ENCODE results near the gene GRM8.

GRM8 gene

DNA sequence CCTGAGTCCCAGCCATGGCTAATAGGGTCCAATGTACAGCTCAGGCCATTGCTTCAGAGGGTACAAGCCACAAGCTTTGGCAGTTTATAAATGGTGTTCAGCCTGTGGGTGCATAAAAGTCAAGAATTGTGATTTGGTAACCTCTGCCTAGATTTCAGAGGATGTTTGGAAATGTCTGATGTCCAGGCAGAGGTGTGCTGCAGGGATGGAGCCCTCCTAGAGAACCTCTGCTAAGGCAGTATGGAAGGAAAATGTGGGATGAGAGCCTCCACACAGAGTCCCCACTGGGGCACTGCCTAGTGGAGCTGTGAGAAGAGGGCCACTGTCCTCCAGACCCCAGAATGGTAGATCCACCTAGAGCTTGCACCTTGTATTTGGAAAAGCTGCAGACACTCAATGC, 779.9 kb downstream of the GRM8 start:
- no peak overlapping the region for H3K4me3 ChIP-seq (ENCODE audit: low read length, poor library complexity, severe bottlenecking)
- TF ChIP-seq, protein P1, sequence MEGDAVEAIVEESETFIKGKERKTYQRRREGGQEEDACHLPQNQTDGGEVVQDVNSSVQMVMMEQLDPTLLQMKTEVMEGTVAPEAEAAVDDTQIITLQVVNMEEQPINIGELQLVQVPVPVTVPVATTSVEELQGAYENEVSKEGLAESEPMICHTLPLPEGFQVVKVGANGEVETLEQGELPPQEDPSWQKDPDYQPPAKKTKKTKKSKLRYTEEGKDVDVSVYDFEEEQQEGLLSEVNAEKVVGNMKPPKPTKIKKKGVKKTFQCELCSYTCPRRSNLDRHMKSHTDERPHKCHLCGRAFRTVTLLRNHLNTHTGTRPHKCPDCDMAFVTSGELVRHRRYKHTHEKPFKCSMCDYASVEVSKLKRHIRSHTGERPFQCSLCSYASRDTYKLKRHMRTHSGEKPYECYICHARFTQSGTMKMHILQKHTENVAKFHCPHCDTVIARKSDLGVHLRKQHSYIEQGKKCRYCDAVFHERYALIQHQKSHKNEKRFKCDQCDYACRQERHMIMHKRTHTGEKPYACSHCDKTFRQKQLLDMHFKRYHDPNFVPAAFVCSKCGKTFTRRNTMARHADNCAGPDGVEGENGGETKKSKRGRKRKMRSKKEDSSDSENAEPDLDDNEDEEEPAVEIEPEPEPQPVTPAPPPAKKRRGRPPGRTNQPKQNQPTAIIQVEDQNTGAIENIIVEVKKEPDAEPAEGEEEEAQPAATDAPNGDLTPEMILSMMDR (conservative IDR thresholded peaks at IDR 0.05; ENCODE audit: low read length), result no peak
- no peak for TF ChIP-seq EZH2phosphoT487 (IDR thresholded peaks at IDR 0.05; ENCODE audit: borderline replicate concordance)

DNA sequence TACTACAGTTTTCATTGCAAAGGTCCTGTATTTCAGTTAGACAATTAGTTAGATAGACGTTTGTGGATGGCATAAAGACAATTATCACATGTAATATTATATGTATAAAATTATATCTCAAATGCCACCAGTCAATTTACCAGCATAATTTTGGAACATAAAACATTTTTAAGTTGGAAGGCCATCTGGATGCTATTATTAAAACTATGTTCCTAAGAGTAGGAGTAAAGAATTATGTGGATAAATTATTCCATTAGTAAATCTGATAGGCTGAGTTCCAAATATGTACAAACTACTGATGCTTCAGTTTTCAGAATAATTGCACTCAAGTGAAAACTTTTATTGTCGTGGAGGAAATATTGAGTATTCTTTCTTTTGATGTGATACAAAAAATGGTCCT, 790.3 kb downstream of the GRM8 start:
- TF ChIP-seq, protein P1 (conservative IDR thresholded peaks at IDR 0.05; ENCODE audit: low read length), result no peak
- TF ChIP-seq EZH2phosphoT487 (IDR thresholded peaks at IDR 0.05; ENCODE audit: borderline replicate concordance), result no peak
- no peaks in the 10 kb centered on the region for H3K9me3 ChIP-seq (ENCODE audit: insufficient read depth, low read depth, low read length)
- H2AFZ ChIP-seq (ENCODE audit: low read length), result no peak overlapping the region
- H3K9me2 ChIP-seq (replicated peaks; ENCODE audit: low read depth, low read length), result no peaks in the 10 kb centered on the region
- H4K20me1 ChIP-seq (ENCODE audit: insufficient read depth, low read length, poor library complexity, severe bottlenecking), result no peaks in the 10 kb centered on the region
- no peaks in the 10 kb centered on the region for H3K27me3 ChIP-seq (ENCODE audit: insufficient read depth, low read length, poor library complexity, severe bottlenecking)
- no peak overlapping the region for H3K4me3 ChIP-seq (ENCODE audit: low read length, poor library complexity, severe bottlenecking)
- H3K9ac ChIP-seq (ENCODE audit: low read depth, low read length, poor library complexity, severe bottlenecking), result no peak overlapping the region
- H3K4me2 ChIP-seq (ENCODE audit: low read depth, low read length, poor library complexity, severe bottlenecking), result no peak overlapping the region
- H3F3A ChIP-seq (ENCODE audit: low read depth), result no peaks in the 10 kb centered on the region
- no peaks in the 10 kb centered on the region for H3K79me2 ChIP-seq (ENCODE audit: insufficient read depth, low read length)
- H3K4me1 ChIP-seq (ENCODE audit: insufficient read depth, low read length, poor library complexity, severe bottlenecking), result no peaks in the 10 kb centered on the region
- no peaks in the 10 kb centered on the region for H3K36me3 ChIP-seq (ENCODE audit: insufficient read depth, low read length)

More for the DNA sequence above, 779.9 kb downstream of the GRM8 start:
- Histone ChIP-seq H2AFZ (ENCODE audit: low read length) (no peak overlapping the region), H3K4me1 (ENCODE audit: insufficient read depth, low read length, poor library complexity, severe bottlenecking) (no peaks in the 10 kb centered on the region), H3K4me2 (ENCODE audit: low read depth, low read length, poor library complexity, severe bottlenecking) (no peak overlapping the region), H3K79me2 (ENCODE audit: insufficient read depth, low read length) (no peaks in the 10 kb centered on the region), H3K9me3 (ENCODE audit: insufficient read depth, low read depth, low read length) (peaks cover 6% of the 10 kb centered on the region; the same call in 1 of the 2 replicates), H3K27me3 (ENCODE audit: insufficient read depth, low read length, poor library complexity, severe bottlenecking) (no peaks in the 10 kb centered on the region), H3K36me3 (ENCODE audit: insufficient read depth, low read length) (no peaks in the 10 kb centered on the region), H3K9me2 (replicated peaks; ENCODE audit: low read depth, low read length) (no peaks in the 10 kb centered on the region), H3K9ac (ENCODE audit: low read depth, low read length, poor library complexity, severe bottlenecking) (no peak overlapping the region), H4K20me1 (ENCODE audit: insufficient read depth, low read length, poor library complexity, severe bottlenecking) (no peaks in the 10 kb centered on the region), H3F3A (ENCODE audit: low read depth) (no peaks in the 10 kb centered on the region)

DNA sequence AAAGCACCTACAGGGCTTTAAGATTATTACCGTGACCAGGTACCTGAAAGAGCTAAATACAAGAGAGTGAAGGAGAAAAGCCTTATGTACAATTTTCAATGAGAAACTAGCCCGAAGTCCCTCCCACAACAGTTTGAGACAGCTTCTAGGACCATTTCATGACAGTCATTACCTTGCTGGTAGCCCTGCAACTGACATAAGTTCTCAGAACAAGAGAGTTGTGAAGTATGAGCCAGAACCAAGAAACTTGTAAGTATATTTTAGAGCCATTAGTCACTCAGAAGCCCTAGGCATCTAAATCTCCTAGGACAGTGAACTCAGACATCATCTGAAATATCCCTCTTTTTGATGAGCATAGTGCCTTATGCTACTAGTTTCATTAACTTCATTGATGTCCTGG, 792.1 kb downstream of the GRM8 start:
- H3K79me2 ChIP-seq (ENCODE audit: insufficient read depth, low read length), result no peaks in the 10 kb centered on the region
- no peak overlapping the region for H3K9ac ChIP-seq (ENCODE audit: low read depth, low read length, poor library complexity, severe bottlenecking)
- TF ChIP-seq EZH2phosphoT487 (IDR thresholded peaks at IDR 0.05; ENCODE audit: borderline replicate concordance), result no peak
- TF ChIP-seq, protein P1 (conservative IDR thresholded peaks at IDR 0.05; ENCODE audit: low read length), result no peak
- H3K9me3 ChIP-seq (ENCODE audit: insufficient read depth, low read depth, low read length), result no peaks in the 10 kb centered on the region
- H4K20me1 ChIP-seq (ENCODE audit: insufficient read depth, low read length, poor library complexity, severe bottlenecking), result no peaks in the 10 kb centered on the region
- H3K27me3 ChIP-seq (ENCODE audit: insufficient read depth, low read length, poor library complexity, severe bottlenecking), result no peaks in the 10 kb centered on the region
- H3K9me2 ChIP-seq (replicated peaks; ENCODE audit: low read depth, low read length), result no peaks in the 10 kb centered on the region
- H3F3A ChIP-seq (ENCODE audit: low read depth), result no peaks in the 10 kb centered on the region
- no peak overlapping the region for H3K4me2 ChIP-seq (ENCODE audit: low read depth, low read length, poor library complexity, severe bottlenecking)
- H3K4me3 ChIP-seq (ENCODE audit: low read length, poor library complexity, severe bottlenecking), result no peak overlapping the region
- H2AFZ ChIP-seq (ENCODE audit: low read length), result no peak overlapping the region
- no peaks in the 10 kb centered on the region for H3K36me3 ChIP-seq (ENCODE audit: insufficient read depth, low read length)
- no peaks in the 10 kb centered on the region for H3K4me1 ChIP-seq (ENCODE audit: insufficient read depth, low read length, poor library complexity, severe bottlenecking)
